ENCODE measurements around the gene MRPL23. TPM values are rescaled to one million over a fixed set of nuclear protein-coding genes. Genes with fewer than 3 reads are reported as not detected.

Gene MRPL23
- total and polyA plus RNA-seq, 2 experiments from 2014 or later = 127 to 137 TPM

- no peaks in the 10 kb centered on the region for H3K27me3 ChIP-seq
- DNase-seq (ENCODE audit: low read depth in 1 of 2, low spot score in 1 of 2) = no peak
- H3K27ac ChIP-seq = no peak overlapping the region
- no peak overlapping the region for H3K4me3 ChIP-seq
- no peaks in the 10 kb centered on the region for H3K36me3 ChIP-seq
- TF ChIP-seq CTCF (IDR thresholded peaks at IDR 0.05; ENCODE audit: low read depth, low read length) = no peak
- no peaks in the 10 kb centered on the region for H3K9me3 ChIP-seq (ENCODE audit: low read depth)
- H3K4me1 ChIP-seq (ENCODE audit: low read depth) = peaks cover 8% of the 10 kb centered on the region
Measured at GRCh38 chr11:1923201-1923956, 23.8 kb upstream of the MRPL23 start.

GRCh38 chr11:1924181-1924580 lies 23.0 kb upstream of the MRPL23 start:
- Histone ChIP-seq H3K36me3 (no peaks in the 10 kb centered on the region), H3K27me3 (no peaks in the 10 kb centered on the region), H3K9me3 (ENCODE audit: low read depth) (no peaks in the 10 kb centered on the region), H3K27ac (no peak overlapping the region), H3K4me1 (ENCODE audit: low read depth) (peaks cover 8% of the 10 kb centered on the region), H3K4me3 (no peak overlapping the region)
- no peak for DNase-seq (ENCODE audit: low read depth in 1 of 2, low spot score in 1 of 2)
- no peak for TF ChIP-seq CTCF (IDR thresholded peaks at IDR 0.05; ENCODE audit: low read depth, low read length)

GRCh38 chr11:1924646-1925372 lies 22.3 kb upstream of the MRPL23 start:
- H3K4me3 ChIP-seq = no peak overlapping the region
- no peak for DNase-seq (ENCODE audit: low read depth in 1 of 2, low spot score in 1 of 2)
- TF ChIP-seq CTCF (IDR thresholded peaks at IDR 0.05; ENCODE audit: low read depth, low read length) = no peak
- no peaks in the 10 kb centered on the region for H3K36me3 ChIP-seq
- no peaks in the 10 kb centered on the region for H3K27me3 ChIP-seq
- peaks cover 8% of the 10 kb centered on the region for H3K4me1 ChIP-seq (ENCODE audit: low read depth)
- no peak overlapping the region for H3K27ac ChIP-seq
- no peaks in the 10 kb centered on the region for H3K9me3 ChIP-seq (ENCODE audit: low read depth)

GRCh38 chr11:1925373-1926155 lies 21.6 kb upstream of the MRPL23 start:
- Histone ChIP-seq H3K27ac (no peak overlapping the region), H3K36me3 (no peaks in the 10 kb centered on the region), H3K9me3 (ENCODE audit: low read depth) (no peaks in the 10 kb centered on the region), H3K27me3 (no peaks in the 10 kb centered on the region), H3K4me1 (ENCODE audit: low read depth) (peaks cover 13% of the 10 kb centered on the region), H3K4me3 (no peak overlapping the region)
- no peak for DNase-seq (ENCODE audit: low read depth in 1 of 2, low spot score in 1 of 2)
- no peak for TF ChIP-seq CTCF (IDR thresholded peaks at IDR 0.05; ENCODE audit: low read depth, low read length)

- Histone ChIP-seq H3K27ac (no peak overlapping the region), H3K4me3 (no peak overlapping the region), H3K36me3 (no peaks in the 10 kb centered on the region), H3K9me3 (ENCODE audit: low read depth) (no peaks in the 10 kb centered on the region), H3K4me1 (ENCODE audit: low read depth) (peaks cover 17% of the 10 kb centered on the region), H3K27me3 (no peaks in the 10 kb centered on the region)
- no peak for TF ChIP-seq CTCF (IDR thresholded peaks at IDR 0.05; ENCODE audit: low read depth, low read length)
- no peak for DNase-seq (ENCODE audit: low read depth in 1 of 2, low spot score in 1 of 2)
Measured at GRCh38 chr11:1926156-1927025, 20.7 kb upstream of the MRPL23 start.

Data from cardiac muscle cell (in vitro differentiated cells and primary cell).